Glomerular visceral epithelial cell (primary cell): ENCODE data around the gene EEF1G.
A peak's percentile ranks its signal among the peaks of the same experiment; 100 is the strongest.
"Not testable (repeated sequence)": the region's sequence is repeated elsewhere in the genome, so short reads cannot be mapped to it uniquely, and the experiment has no call there.

ENCODE experiments used
- DNase-seq: peaks from one replicate; pipeline ENCODE4 v3.0.0-alpha.2; 2016; ENCODE audit errors: extremely low spot score

Gene EEF1G, protein sequence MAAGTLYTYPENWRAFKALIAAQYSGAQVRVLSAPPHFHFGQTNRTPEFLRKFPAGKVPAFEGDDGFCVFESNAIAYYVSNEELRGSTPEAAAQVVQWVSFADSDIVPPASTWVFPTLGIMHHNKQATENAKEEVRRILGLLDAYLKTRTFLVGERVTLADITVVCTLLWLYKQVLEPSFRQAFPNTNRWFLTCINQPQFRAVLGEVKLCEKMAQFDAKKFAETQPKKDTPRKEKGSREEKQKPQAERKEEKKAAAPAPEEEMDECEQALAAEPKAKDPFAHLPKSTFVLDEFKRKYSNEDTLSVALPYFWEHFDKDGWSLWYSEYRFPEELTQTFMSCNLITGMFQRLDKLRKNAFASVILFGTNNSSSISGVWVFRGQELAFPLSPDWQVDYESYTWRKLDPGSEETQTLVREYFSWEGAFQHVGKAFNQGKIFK

DNA sequence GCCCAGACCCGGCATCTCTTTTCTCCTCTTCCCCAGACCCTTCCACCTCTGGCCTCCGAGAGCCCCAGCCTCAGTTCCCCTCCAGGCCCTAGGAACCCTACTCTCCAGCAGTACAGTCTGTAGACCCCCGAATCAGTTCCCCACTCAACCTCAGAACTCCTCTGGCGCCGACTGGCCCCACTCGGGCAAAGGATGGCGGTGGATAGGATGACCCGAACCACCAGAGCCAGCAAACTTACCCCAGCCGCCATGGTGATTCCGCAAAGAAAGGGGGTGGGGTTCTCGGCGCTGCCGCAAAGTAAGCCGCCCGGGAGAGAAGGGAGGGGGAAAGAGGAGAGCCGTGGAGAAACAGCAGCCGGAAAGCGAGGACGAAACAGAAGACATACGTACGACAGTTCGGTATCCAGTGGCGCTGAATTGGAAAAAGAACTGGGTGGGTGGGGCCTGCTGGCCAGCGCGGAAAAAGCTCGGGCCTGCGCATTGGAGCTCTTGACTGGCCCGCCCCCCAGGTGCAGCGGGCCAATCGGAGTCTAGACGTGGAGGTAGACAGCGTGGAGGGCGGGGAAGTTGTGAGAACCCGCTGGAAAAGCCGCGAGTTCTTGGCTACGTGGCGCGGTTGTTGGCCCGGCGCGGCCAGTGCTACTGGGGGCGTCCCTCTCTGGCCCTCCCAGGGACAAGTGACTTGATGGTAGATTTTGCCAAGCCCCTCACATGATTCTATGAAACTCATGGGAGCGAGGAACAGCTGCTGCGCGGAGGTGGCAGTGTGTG, at the start of gene EEF1G:
TSS of gene EEF1G (minus strand) at position 300 of the 771 bp plus-strand sequence. CDS start at position 251, 49 bp downstream.
- peak; percentile 100 for DNase-seq

DNA sequence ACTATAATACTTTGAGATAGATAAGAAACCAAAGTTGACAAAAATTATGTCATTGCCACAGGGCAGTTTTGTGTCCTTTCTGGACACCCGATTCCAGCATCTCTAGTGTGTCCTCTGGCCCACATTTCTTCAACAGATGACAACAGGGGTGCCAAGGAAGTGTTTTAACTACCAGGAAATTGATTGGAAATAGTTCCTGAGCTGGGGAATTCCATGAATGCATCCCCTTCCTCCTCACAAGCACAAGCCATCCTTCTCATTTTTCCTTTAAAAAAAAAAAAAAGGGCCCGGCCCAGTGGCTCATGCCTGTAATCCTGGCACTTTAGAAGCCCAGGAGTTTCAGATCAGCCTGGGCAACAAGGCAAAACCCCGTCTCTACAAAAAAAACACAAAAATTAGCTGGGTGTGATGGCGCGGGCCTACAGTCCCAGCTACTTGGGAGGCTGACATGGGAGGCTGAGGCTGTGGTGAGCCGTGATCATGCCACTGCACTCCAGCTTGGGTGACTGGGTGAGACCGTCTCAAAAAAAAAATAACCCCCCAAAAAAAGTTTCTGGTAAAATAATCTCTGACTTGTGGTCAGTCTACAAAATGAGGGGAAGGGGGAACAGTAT, 48.9 kb upstream of the EEF1G start:
- DNase-seq = no peak

DNA sequence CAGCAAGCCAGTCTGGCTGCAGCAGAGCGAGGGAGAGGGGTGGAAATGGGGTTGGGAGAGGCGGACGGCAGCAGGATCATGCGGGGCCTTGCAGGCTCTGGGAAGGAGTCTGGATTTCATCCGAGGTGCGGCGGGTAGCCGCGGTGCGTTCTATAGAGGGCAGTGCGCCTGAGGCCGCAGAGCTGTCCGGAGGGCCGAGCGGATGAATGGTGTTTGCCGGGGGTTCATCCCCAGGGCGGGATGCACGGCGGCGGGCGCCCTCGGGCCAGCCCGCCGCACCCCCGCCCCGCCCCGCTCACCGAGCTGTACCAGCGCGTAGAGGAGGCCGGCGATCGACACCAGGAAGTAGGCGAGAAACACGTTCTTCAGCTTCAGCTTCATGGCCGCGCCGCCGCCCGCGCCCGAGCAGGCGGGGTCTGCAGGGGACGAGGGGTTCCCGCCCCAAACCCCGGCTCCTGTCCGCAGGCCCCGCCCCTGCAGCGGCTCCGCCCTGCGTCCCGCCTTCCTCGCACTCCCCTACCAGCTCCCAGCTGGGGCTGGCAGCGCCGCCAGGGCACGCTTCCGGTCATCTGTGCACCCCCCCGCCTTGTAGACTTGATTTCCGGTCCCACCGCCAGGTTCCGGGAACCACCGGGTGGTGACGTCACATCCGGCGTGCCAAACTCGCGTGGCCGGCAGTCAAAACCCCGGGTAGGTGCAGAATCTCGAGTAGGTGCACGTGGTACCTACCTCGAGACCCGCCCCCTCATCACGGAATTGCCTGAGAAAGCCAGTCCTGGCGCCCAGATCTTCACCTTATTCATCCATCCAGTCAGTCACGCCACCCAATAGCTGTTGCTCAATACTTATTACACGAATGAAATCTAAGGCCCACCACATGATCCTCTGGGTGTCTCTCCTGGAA, 48.1 kb upstream of the EEF1G start, which contains the start of gene B3GAT3:
TSS of gene B3GAT3 (minus strand) at position 420 of the 904 bp plus-strand sequence. CDS start at position 381, 39 bp downstream.
- peak; percentile 99 for DNase-seq

DNA sequence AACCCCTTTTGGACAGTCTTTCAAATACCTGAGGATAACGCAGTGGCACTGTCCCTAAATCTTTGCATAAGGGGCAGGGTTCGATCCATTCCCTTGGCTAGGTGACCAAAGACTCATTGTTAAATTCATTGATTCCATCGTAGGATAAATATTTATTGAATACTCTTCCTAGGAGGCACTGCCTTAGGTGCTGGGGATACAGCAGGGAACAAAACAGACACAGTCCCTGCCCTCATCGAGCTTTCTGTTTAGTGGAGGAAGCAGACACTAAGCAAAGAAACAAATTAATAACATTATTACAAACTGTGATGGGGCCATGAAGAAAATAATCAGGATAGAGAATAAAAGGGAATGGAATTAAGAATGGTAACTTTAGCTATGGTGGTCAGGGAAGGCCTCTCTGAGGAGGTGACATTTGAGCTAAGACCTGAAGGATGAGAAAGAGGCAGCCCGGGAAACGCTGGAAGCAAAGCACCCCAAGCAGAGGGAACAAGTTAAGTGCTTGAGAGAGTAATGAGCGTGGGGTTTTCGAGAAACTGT, 47.4 kb upstream of the EEF1G start:
- DNase-seq = no peak

DNA sequence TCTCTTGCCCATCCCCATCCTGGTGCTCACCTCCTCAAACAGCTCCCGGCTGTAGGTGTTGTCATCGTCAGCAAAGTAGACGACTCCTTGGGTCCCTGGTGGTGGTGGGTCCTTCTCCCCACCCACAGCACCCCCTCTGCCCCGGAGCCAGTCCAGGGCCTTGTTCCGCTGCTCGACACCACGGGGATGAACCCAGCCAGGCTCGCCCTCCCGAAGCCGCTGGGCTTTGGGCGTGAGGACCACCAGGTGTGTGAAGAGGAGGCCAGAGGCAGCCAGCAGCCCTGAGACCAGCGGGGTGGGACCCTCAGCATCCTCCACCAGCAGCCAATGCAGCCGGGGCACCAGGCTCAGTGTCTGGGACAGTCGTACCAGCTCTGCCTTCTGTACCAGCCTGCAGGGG, 43.3 kb upstream of the EEF1G start:
- not testable (repeated sequence) for DNase-seq

DNA sequence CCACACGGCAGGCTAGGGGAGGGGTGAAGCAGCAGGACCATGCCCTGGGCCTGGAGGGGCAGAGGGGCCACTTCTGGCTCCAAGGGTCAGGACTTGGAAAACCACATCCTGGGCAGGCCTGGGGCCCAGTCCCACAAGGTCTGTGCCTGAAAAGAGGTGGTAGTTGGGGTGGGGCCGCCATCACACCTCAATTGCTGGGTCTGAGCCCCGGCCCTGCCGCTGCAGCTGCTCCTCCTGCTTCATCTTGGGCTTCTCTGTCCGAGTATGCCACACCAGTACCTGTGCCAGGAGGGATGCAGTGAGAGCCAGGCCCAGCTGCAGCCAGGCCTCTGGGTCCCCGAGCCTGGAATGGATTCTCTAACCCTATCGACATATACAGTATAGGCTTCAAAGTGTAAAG, 41.8 kb upstream of the EEF1G start:
- DNase-seq = no peak

DNA sequence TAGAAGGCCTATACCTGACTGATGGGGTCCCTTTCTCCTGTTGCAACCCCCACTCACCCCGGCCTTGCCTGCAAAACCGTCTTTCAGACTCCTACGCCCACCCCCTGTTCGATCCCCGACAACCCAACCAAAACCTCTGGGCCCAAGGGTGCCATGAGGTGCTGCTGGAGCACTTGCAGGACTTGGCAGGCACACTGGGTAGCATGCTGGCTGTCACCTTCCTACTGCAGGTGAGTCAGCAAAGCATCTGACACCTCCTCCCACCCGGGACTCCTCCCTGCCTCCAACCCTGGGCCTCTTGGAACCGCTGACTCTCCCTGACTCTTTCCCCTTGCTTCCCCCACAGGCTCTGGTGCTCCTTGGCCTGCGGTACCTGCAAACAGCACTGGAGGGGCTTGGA, 40.6 kb upstream of the EEF1G start:
- DNase-seq = peak; percentile 31

DNA sequence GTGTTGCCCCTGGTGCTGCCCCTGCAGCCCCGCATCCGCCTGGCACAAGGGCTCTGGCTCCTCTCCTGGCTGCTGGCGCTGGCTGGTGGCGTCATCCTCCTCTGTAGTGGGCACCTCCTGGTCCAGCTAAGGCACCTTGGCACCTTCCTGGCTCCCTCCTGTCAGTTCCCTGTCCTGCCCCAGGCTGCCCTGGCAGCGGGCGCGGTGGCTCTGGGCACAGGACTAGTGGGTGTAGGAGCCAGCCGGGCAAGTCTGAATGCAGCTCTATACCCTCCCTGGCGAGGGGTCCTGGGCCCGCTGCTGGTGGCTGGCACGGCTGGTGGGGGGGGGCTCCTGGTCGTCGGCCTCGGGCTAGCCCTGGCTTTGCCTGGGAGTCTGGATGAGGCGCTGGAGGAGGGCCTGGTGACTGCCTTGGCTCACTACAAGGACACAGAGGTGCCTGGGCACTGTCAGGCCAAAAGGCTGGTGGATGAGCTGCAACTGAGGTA, 39.6 kb upstream of the EEF1G start:
- no peak for DNase-seq

DNA sequence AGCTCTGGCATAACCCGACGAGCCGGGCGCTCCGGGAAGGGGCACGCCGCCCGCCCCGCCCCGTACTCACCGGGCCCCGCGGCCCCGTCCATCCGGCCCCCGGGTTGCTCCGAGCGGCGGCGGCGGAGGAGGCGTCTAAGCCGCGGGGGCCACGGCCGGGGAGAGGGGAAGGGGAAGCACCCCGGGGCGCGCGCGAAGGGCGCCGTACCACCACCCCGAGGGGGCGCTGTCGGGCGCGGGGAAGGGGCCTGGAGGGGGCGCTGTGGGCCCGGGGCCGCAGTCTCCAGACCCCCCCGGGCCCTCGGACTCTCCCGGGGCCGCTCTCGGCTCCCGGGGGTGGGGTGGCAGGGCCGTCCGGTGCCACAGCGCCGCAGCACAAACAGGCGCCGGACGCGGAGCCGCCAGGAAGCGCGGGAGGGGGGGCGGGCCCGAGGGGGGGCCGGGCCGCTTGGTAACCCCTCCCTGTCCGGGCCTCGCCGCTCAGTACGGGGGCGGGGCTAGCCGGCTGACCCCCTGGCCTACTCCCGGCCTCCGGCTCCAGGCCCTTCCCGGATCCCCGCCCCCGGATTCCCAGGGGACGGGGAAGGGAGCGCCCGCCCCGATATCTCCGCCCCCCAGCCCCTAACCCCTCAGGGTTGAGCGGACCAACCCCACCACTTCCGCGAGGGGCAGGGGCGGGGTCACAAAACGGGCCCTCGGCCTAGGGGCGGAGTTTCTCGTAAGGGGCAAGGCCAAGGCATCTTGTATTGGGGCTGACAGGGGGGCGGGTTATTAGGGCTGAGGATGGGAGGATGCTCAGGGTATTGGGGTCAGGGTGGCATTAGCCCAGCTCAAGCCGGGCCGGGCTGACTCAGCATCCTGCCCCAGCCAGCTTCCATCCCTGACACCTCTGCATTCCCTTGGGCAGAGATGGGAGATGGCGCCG, 38.9 kb upstream of the EEF1G start, which contains the start of the genes EML3 and ROM1:
TSS of gene EML3 (minus strand) at position 410 of the 925 bp plus-strand sequence. CDS start at position 92, 318 bp downstream.
TSS of gene ROM1 (plus strand) at position 892 of the 925 bp plus-strand sequence. CDS start at position 917, 25 bp downstream.
- DNase-seq = peak; percentile 88

DNA sequence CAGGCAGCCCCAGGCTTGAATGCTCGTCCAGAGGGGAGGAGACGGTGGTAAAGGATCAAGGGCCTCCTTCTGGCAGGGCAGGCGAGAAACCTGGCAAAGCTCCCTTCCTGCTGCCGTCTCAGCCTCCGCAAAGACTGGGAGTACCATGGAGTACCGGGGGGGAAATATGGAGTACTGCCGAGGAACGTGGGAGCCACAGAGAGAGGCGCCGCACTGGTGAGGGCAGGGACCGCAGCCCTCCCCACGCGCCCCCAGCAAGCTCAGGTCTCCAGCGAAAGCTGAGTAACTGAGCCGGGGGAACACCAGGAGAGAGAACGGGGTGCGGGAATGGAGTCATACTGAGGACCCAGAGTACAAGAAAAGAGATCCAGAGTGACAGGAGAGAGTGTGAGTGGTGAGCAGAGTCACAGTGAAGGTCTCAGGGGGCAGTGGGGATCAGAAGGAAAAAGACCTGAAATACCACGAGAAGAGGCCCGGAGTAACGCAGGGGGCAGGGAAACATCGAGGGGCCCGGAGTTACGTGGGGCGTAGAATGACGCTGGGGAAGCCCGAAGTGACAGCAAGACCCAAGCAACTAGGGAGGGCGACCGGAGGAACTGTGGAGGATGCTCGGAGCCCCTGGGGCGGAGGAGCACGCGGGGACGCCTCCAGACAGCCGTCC, 38.1 kb upstream of the EEF1G start:
- DNase-seq = peak; percentile 51

DNA sequence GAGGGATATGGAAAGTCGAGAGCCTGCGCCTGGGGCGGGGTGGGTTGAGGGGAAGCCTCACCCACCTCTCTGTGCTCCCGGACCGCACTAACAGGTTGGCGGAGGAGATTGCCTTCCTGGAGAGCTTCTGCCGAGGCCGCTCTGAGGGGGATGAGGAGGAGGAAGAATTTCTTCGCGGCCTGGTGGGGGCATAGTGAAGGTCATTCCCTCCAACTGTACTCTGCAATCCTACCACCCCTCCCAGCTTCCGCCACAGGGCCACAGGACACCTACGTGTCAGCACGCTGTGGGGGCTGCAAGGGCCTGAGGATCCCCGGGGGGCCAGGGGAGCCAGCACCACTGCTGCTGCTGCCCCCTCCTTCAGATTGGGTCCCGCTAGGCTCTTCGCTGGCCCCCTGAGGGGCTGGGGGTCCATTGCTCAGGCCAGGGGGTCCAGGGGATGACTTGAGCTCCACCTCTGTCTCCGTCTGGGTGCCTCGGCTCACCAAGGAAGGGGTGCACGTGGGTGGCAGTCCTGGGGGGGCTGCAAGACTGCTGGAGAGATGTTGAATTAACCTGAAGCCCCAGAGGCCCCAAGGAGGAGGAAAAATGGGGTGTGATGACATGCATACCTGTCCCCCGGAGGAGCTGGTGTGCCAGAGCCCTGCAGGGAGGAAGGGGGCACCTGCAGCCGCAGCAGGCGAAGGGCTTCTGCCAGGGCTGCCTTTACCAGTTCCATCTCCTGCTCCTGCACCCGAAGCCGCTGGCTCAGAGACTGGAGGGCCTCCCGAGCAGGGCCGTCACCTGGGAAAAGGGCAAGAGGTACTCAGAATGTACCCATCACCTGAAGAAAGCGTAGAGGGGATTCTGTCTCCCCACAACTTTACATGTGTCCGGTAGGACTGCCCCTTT, 37.4 kb upstream of the EEF1G start:
- no peak for DNase-seq

DNA sequence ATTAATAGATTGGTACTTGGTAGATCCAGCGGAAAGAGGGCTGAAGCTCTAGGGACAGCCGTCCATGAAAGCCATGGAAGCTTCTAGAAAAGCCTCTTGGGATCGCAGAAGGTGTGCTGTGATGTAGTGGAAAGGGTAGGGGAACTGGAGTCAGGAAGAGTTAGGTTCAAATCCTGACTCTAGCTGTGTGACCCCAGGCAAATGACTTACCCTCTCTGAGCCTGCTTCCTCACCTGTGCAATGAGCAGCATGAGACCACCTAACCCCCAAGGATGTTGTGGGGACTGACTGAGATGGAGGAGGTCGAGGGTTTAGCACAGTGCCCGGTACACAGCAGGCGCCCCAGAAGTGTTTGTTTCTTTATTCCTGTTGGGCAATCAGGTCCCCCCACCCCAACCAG, 36.7 kb upstream of the EEF1G start:
- no peak for DNase-seq

DNA sequence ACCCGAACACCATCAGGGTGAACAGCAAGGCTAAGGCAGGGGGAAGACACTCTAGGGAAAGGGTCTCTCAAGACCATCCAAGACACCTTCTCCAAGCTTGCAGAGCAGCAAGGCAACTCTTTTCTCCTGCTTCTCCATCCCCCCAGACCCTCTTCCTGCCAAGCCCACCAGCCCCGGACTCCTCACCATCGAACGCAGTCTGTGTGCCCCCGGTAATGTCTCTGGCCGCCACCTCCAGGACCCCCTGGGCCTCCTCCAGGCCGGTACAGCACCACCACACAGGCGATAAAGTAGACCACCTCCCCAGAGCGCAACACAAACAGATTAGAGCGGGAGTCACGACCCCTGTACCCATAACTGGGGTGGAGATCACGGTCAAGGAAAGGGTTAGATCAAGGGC, 35.1 kb upstream of the EEF1G start:
- no peak for DNase-seq

DNA sequence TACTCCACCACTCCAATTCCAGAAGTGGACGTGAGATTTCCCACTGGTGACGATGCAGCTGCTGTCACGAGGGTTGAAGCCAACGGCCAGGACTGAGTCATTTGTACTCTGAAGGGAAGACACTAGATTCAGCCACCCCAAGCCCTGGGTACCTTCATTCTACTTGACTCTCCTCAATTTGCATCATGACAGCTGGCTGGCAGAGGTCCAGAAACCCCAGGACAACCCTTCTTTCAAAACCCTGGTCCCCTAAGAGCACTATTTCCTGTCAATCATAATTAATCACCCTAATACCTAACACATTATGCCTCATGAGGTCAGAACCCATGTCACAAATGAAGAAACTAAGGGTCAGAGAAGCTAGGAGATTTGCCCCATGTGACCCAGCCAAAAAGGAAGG, 34.0 kb upstream of the EEF1G start:
- no peak for DNase-seq

DNA sequence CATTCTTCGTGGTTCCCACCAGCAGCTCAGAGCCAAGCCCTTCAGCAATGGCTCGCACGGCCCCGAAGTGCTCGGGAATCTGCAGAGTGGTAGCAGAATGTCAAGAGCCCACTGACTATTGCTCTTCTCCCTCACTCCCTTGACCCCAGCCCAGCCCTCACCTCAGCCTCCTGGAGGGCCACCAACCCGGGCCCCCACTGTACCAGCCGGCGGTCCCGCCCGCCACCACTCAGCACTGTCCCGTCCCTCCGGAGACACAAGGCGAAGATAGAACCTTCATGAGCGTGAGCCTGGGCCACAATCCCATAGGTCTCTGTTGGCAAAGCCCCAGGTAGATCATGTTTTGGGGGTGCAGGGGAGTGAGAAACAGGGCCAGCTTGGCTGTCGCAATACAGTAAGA, 32.2 kb upstream of the EEF1G start:
- DNase-seq = no peak

DNA sequence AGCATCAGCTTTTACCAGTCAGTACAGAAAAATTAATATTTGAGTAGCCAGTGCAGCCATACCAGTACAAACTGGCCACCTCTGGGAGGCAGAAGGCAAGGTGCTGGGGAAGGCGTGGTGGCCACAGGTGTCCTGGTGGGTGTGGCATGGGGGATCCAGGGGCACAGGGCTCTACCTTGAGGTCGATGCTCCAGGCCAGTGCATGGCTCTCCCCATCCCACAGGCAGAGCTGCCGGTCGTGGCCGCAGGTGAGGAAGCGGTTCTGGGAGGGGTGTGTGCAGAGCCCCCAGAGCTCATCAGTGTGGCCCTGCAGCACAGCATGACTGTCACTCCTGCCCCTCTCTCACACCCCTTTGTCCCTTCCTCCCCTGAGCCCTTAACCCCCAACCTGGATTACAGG, 31.8 kb upstream of the EEF1G start:
- DNase-seq = no peak

DNA sequence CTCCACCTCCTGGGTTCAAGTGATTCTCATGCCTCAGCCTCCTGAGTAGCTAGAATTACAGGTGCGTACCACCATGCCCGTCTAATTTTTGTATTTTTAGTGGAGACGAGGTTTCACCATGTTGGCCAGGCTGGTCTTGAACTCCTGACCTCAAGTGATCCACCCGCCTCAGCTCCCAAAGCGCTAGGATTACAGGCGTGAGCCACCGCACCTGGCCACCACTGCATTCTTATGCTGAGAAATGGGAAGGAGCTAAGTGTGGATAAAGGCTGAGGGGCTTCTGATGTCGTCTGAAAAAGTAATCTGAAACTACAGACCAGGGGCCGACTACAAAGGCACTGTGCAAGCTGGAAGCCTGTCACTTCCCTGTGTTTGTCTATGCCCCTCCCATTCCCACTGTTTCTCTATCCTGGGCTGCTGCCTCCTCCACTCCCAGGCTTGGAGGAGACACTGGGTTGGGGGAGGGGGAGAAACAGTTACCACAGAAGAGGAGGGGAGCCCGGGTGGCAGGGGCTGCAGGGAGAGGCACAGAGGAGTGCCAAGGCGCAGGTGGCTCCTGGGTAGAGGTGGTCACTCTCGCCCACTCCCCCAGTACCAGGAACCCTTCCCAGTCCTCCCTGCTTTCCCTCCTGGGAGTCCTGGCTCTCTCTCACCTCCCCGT, 30.9 kb upstream of the EEF1G start:
- DNase-seq = no peak
